IPS-NIHi7 (cell line): ENCODE data around the gene TM9SF2.
"Not testable (repeated sequence)": the region's sequence is repeated elsewhere in the genome, so short reads cannot be mapped to it uniquely, and the experiment has no call there.

Experiments used
- DNase-seq: peaks from one replicate; pipeline ENCODE4 v3.0.0; 2012; ENCODE audit warnings: mixed read lengths; ENCODE audit errors: extremely low spot score

The TM9SF2 gene

GRCh38 chr13:99536023-99536422 lies 34.8 kb downstream of the TM9SF2 start:
- no peak for DNase-seq

- DNase-seq = no peak
These were observed 39.3 kb downstream of the TM9SF2 start for GRCh38 chr13:99540530-99540929.

- DNase-seq = no peak
These were observed 41.6 kb downstream of the TM9SF2 start for GRCh38 chr13:99542788-99543406.

GRCh38 chr13:99545361-99545760 lies 44.1 kb downstream of the TM9SF2 start:
- DNase-seq = no peak

GRCh38 chr13:99545979-99546378 lies 44.7 kb downstream of the TM9SF2 start:
- no peak for DNase-seq

GRCh38 chr13:99546878-99547277 lies 45.6 kb downstream of the TM9SF2 start:
- DNase-seq = no peak

GRCh38 chr13:99548448-99548847 lies 47.2 kb downstream of the TM9SF2 start:
- no peak for DNase-seq

GRCh38 chr13:99553033-99553432 lies 51.8 kb downstream of the TM9SF2 start:
- DNase-seq = no peak

- DNase-seq = no peak
These were observed 53.9 kb downstream of the TM9SF2 start for GRCh38 chr13:99555149-99555548.

- DNase-seq = no peak
These were observed 55.7 kb downstream of the TM9SF2 start for GRCh38 chr13:99556867-99557443.

- DNase-seq = no peak
These were observed 57.4 kb downstream of the TM9SF2 start for GRCh38 chr13:99558570-99559180.

- DNase-seq = no peak
These were observed 58.3 kb downstream of the TM9SF2 start for GRCh38 chr13:99559560-99559959.

GRCh38 chr13:99563404-99563803 lies 62.1 kb downstream of the TM9SF2 start:
- no peak for DNase-seq

GRCh38 chr13:99564386-99564785 lies 63.1 kb downstream of the TM9SF2 start:
- DNase-seq = no peak

GRCh38 chr13:99565478-99566124 lies 64.3 kb downstream of the TM9SF2 start:
- DNase-seq = peak; percentile 50

GRCh38 chr13:99566125-99567083 lies 65.1 kb downstream of the TM9SF2 start:
- DNase-seq = no peak

GRCh38 chr13:99568901-99569300 lies 67.6 kb downstream of the TM9SF2 start:
- DNase-seq = not testable (repeated sequence)

- no peak for DNase-seq
These were observed 70.9 kb downstream of the TM9SF2 start for GRCh38 chr13:99572131-99572530.

GRCh38 chr13:99572921-99573320 lies 71.6 kb downstream of the TM9SF2 start:
- DNase-seq = no peak

GRCh38 chr13:99575376-99576120 lies 74.3 kb downstream of the TM9SF2 start:
- peak; percentile 32 for DNase-seq
